Thoracic aorta (tissue), 2 donors: ENCODE results near the gene PRDM9. TPM values are rescaled to one million over a fixed set of nuclear protein-coding genes. Genes with fewer than 3 reads are reported as not detected.

Experiments used
- ATAC-seq: fragments of 150-250 bp; one replicate; pipeline ENCODE4 v1.8.0; 2017; ENCODE audit warnings: low read depth; ENCODE audit not compliant: insufficient number of reproducible peaks, low FRiP score
- DNase-seq: peaks from one replicate; pipeline ENCODE4 v3.0.0-alpha.2; 2020; ENCODE audit warnings: low spot score
- H3K27ac ChIP-seq, 2 donors: fragments of 200-600 bp; sonication (generic); 1 replicate in 1 of 2; 2 replicates in 1 of 2; pipeline ENCODE4 v1.5.1; 2016; ENCODE audit warnings: mild to moderate bottlenecking in 2 of 2, moderate library complexity in 2 of 2
- H3K27me3 ChIP-seq: fragments of 200-600 bp; sonication (generic); replicated peaks from 2 replicates; pipeline ENCODE4 v1.6.0; 2016; ENCODE audit warnings: mild to moderate bottlenecking; ENCODE audit not compliant: insufficient read depth
- H3K36me3 ChIP-seq: fragments of 200-600 bp; sonication (generic); one replicate; pipeline ENCODE4 v1.5.1; 2016
- H3K4me1 ChIP-seq, 2 donors: fragments of 200-600 bp; sonication (generic); 1 replicate in 1 of 2; 2 replicates in 1 of 2; pipeline versions ENCODE4 v1.5.1 to v1.6.0; 2016; ENCODE audit warnings: low read depth in 2 of 2, mild to moderate bottlenecking in 1 of 2; ENCODE audit not compliant: control insufficient read depth in 1 of 2
- H3K4me3 ChIP-seq: fragments of 200-600 bp; sonication (generic); 2 replicates; pipeline ENCODE4 v1.5.1; 2016; ENCODE audit warnings: mild to moderate bottlenecking
- H3K9me3 ChIP-seq: fragments of 200-600 bp; sonication (generic); 2 replicates; pipeline ENCODE4 v1.5.1; 2016
- total RNA-seq, 2 donors: library from RNA; depleted of rRNA; stranded (reverse); fragments of >200 nt; gene quantifications; one replicate each; pipeline versions ENCODE4 v1.1.0 to v1.2.3, GENCODE V29; 2016
- TF ChIP-seq, protein P1 (sequence below): fragments of 200-600 bp; sonication (generic); IDR thresholded peaks from one replicate; pipeline ENCODE4 v1.5.1; 2019; ENCODE audit warnings: antibody characterized with exemption

PRDM9 gene
- not detected for total RNA-seq

DNA sequence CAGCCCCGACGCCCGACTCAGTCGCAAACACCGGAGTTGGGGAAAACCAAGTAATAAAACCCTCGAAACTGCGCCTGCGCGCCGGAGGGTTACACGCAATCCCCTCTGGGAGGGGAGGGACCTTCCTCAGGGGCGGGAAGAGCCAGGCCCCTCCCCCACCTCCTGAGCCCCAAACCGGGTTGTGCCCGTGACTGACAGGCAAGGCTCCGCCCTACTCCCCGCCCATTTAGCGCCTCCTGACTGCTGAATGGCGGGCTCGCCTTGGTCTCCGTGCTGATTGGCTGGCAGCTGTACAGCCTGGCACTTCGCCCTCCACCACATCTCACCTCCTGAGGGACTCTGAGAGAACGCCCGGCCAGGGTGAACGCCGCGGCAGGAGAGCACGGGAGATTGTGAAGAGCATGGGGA lies at the start of gene PRDM9:
Gene PRDM9 (plus strand): TSS at position 332 of the 408 bp plus-strand sequence. CDS start 1,425 bp downstream, outside the sequence.
- Histone ChIP-seq H3K4me3 (peak within 1 kb of the TSS; percentile 29), H3K27me3 (no peaks in the 10 kb centered on the region), H3K36me3 (no peaks in the 10 kb centered on the region), H3K4me1 (no peaks in the 10 kb centered on the region), H3K27ac (no peak within 1 kb of the TSS), H3K9me3 (no peaks in the 10 kb centered on the region)
- TF ChIP-seq, protein P1, sequence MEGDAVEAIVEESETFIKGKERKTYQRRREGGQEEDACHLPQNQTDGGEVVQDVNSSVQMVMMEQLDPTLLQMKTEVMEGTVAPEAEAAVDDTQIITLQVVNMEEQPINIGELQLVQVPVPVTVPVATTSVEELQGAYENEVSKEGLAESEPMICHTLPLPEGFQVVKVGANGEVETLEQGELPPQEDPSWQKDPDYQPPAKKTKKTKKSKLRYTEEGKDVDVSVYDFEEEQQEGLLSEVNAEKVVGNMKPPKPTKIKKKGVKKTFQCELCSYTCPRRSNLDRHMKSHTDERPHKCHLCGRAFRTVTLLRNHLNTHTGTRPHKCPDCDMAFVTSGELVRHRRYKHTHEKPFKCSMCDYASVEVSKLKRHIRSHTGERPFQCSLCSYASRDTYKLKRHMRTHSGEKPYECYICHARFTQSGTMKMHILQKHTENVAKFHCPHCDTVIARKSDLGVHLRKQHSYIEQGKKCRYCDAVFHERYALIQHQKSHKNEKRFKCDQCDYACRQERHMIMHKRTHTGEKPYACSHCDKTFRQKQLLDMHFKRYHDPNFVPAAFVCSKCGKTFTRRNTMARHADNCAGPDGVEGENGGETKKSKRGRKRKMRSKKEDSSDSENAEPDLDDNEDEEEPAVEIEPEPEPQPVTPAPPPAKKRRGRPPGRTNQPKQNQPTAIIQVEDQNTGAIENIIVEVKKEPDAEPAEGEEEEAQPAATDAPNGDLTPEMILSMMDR = no peak
- ATAC-seq (no peak), DNase-seq (no peak)

DNA sequence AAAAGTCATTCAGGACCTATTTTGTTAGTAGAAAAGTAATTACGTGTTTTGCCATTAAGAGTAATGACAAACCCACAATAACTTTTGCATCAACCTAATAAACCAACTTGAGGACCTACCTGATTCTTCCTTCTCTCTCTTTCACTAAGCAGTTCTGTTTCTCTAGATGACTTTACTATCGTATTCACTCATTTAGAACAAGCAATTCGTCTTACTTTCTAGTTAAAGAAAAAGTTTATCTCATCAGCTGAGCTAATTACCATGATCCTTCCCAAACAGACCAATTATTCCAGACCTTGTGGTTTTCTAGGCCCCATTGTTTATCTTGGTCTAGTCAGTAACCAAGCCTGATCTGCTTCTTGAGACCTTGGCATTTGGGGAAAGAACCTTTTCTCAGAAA lies 49.6 kb upstream of the PRDM9 start:
- Histone ChIP-seq H3K4me1 (no peaks in the 10 kb centered on the region), H3K27ac (no peak overlapping the region), H3K27me3 (no peaks in the 10 kb centered on the region), H3K36me3 (no peaks in the 10 kb centered on the region), H3K4me3 (no peak overlapping the region), H3K9me3 (no peaks in the 10 kb centered on the region)
- DNase-seq (no peak), ATAC-seq (no peak)
- TF ChIP-seq, protein P1 = no peak

DNA sequence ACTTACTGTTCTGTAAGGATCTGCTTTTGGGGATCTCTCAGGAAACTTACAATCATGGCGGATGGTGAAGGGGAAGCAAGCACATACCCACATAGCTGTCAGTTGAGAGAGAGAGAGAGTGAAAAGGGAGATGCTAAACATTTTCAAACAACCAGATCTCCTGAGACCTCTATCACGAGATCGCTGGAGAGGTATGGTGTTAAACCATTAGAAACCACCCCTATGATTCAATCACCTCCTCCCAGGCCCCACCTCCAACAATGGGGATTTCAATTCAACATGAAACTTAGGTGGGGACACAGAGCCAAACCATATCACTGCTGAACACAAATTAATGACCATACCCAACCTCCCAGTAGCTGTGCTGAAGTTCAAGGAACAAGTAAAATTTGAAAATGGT lies 48.2 kb upstream of the PRDM9 start:
- Histone ChIP-seq H3K36me3 (no peaks in the 10 kb centered on the region), H3K4me3 (no peak overlapping the region), H3K4me1 (no peaks in the 10 kb centered on the region), H3K27me3 (no peaks in the 10 kb centered on the region), H3K27ac (no peak overlapping the region), H3K9me3 (no peaks in the 10 kb centered on the region)
- TF ChIP-seq, protein P1 = no peak
- DNase-seq (no peak), ATAC-seq (no peak)

DNA sequence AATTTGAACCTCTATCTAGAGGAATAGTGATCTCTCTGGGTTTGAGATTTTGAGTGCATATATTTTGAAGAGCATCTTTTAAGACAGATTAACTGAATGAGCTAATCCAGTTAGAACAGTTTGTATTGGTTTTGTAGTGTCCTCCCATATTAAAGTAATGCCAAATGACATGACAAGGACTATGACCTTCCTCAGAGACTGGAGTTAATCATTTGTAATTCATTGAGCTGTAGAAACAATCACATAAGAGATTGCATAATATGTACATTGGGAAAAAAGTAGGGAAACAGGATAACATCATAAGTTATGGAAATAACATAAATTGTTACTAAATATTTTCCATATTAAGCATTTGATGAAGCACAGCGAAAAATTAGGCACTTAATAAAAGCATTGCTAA lies 45.8 kb upstream of the PRDM9 start:
- DNase-seq = no peak
- no peak for ATAC-seq
- H3K4me1 ChIP-seq = no peaks in the 10 kb centered on the region
- no peaks in the 10 kb centered on the region for H3K36me3 ChIP-seq
- no peak overlapping the region for H3K27ac ChIP-seq
- TF ChIP-seq, protein P1 = no peak
- H3K9me3 ChIP-seq = no peaks in the 10 kb centered on the region
- no peaks in the 10 kb centered on the region for H3K27me3 ChIP-seq
- no peak overlapping the region for H3K4me3 ChIP-seq

DNA sequence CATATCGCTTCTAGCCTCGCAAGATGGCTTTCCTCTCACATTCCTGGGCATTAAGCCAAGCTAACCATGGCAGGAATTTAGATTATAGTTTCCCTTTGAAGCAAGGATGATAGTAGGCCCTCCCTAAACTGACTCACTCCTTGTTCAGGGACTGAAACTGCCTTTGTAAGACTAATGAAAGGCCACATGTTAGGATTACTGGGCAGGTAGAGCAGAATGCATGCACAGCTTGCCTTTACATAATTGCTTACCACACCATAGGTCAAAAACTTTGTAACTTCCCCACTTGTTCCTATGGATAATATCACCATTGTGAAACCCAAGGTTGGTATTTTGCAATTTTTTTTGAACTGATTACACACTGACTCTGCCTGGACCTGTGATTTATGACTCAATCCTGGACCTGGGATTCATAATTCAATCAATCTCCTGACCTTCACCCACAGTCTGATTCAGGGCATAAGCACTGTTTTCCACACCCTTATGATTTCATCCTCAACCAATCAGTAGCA lies 41.0 kb upstream of the PRDM9 start:
- ATAC-seq = no peak

More for the DNA sequence above, 41.0 kb upstream of the PRDM9 start:
- DNase-seq = no peak
- TF ChIP-seq, protein P1 = no peak
- H3K27ac ChIP-seq = no peak overlapping the region
- no peaks in the 10 kb centered on the region for H3K27me3 ChIP-seq
- no peaks in the 10 kb centered on the region for H3K9me3 ChIP-seq
- no peaks in the 10 kb centered on the region for H3K4me1 ChIP-seq
- H3K36me3 ChIP-seq = no peaks in the 10 kb centered on the region
- no peak overlapping the region for H3K4me3 ChIP-seq
